Liver (tissue), 9 donors: ENCODE data around the gene C10orf67. TPM values are rescaled to one million over a fixed set of nuclear protein-coding genes. Genes with fewer than 3 reads are reported as not detected.
A peak's percentile ranks its signal among the peaks of the same experiment; 100 is the strongest.

Experiments
- DNase-seq: peaks from one replicate; pipeline ENCODE4 v3.0.0-alpha.2; 2017; ENCODE audit warnings: low spot score
- H3K27ac ChIP-seq, 2 donors: one replicate each; pipeline ENCODE4 v1.7.0; 2013; ENCODE audit warnings: inconsistent platforms in 2 of 2, low read length in 2 of 2, control low read depth in 1 of 2, low read depth in 1 of 2, mild to moderate bottlenecking in 1 of 2
- H3K27me3 ChIP-seq, 4 donors: one replicate each; pipeline versions ENCODE4 v1.6.1 to v1.7.0; 2013; ENCODE audit warnings: low read length in 3 of 4, inconsistent platforms in 1 of 4, mild to moderate bottlenecking in 1 of 4, moderate library complexity in 1 of 4; ENCODE audit not compliant: control insufficient read depth in 4 of 4, insufficient read depth in 4 of 4
- H3K36me3 ChIP-seq, 4 donors: one replicate each; pipeline versions ENCODE4 v1.6.1 to v1.7.0; 2013; ENCODE audit warnings: low read length in 3 of 4, mild to moderate bottlenecking in 3 of 4, low read depth in 1 of 4, moderate library complexity in 1 of 4; ENCODE audit not compliant: control insufficient read depth in 4 of 4, insufficient read depth in 3 of 4
- H3K4me1 ChIP-seq, 4 donors: one replicate each; pipeline versions ENCODE4 v1.6.1 to v1.7.0; 2013; ENCODE audit warnings: low read length in 3 of 4, mild to moderate bottlenecking in 3 of 4, moderate library complexity in 1 of 4; ENCODE audit not compliant: control insufficient read depth in 4 of 4, insufficient read depth in 4 of 4
- H3K4me3 ChIP-seq, 3 donors: one replicate each; pipeline versions ENCODE4 v1.6.1 to v1.7.0; 2013; ENCODE audit warnings: low read length in 3 of 3, control low read depth in 1 of 3, low read depth in 1 of 3, mild to moderate bottlenecking in 1 of 3
- H3K9ac ChIP-seq, 2 donors: one replicate each; pipeline ENCODE4 v1.7.0; 2013; ENCODE audit warnings: low read length in 2 of 2, mild to moderate bottlenecking in 2 of 2, moderate library complexity in 2 of 2, control low read depth in 1 of 2, low read depth in 1 of 2
- H3K9me3 ChIP-seq, 4 donors: one replicate each; pipeline versions ENCODE4 v1.6.1 to v1.7.0; 2013; ENCODE audit warnings: low read length in 3 of 4; ENCODE audit not compliant: control insufficient read depth in 4 of 4
- ATF3 ChIP-seq: IDR thresholded peaks from 2 replicates; pipeline ENCODE4 v1.6.1; 2016; ENCODE audit warnings: antibody characterized with exemption
- CTCF ChIP-seq: fragments of 150-350 bp; IDR thresholded peaks from 2 replicates; pipeline ENCODE4 v1.5.1; 2017; ENCODE audit warnings: improper control_type of control experiment, low read depth, low read length; ENCODE audit not compliant: missing input control
- EGR1 ChIP-seq, 2 donors: IDR thresholded peaks; 2 replicates each; pipeline ENCODE4 v1.6.1; 2016 to 2018; ENCODE audit warnings: antibody characterized with exemption in 2 of 2, low read depth in 2 of 2
- FOXA1 ChIP-seq: IDR thresholded peaks from 2 replicates; pipeline ENCODE4 v1.6.1; 2016; ENCODE audit warnings: antibody characterized with exemption
- GABPA ChIP-seq, 2 donors: IDR thresholded peaks in 1 of 2; conservative IDR thresholded peaks in 1 of 2; 2 replicates each; pipeline ENCODE4 v1.6.1; 2016; ENCODE audit warnings: antibody characterized with exemption in 2 of 2, mild to moderate bottlenecking in 1 of 2, moderate library complexity in 1 of 2
- HNF4A ChIP-seq, 2 donors: conservative IDR thresholded peaks; 2 replicates each; pipeline ENCODE4 v1.6.1; 2016; ENCODE audit warnings: antibody characterized with exemption in 2 of 2, mild to moderate bottlenecking in 2 of 2
- HNF4G ChIP-seq: IDR thresholded peaks from 2 replicates; pipeline ENCODE4 v1.6.1; 2016; ENCODE audit warnings: antibody characterized with exemption
- JUND ChIP-seq, 2 donors: IDR thresholded peaks; 2 replicates each; pipeline ENCODE4 v1.6.1; 2016; ENCODE audit warnings: antibody characterized with exemption in 2 of 2
- MAX ChIP-seq: IDR thresholded peaks from 2 replicates; pipeline ENCODE4 v1.6.1; 2016; ENCODE audit warnings: antibody characterized with exemption
- NR2F2 ChIP-seq: IDR thresholded peaks from 2 replicates; pipeline ENCODE4 v1.6.1; 2016; ENCODE audit warnings: antibody characterized with exemption
- RAD21 ChIP-seq, 2 donors: IDR thresholded peaks; 2 replicates each; pipeline ENCODE4 v1.6.1; 2016; ENCODE audit warnings: antibody characterized with exemption in 2 of 2, mild to moderate bottlenecking in 2 of 2
- REST ChIP-seq: IDR thresholded peaks from 2 replicates; pipeline ENCODE4 v1.6.1; 2016; ENCODE audit warnings: antibody characterized with exemption, mild to moderate bottlenecking
- RXRA ChIP-seq, 2 donors: IDR thresholded peaks; 2 replicates each; pipeline ENCODE4 v1.6.1; 2017 to 2018; ENCODE audit warnings: antibody characterized with exemption in 2 of 2, mild to moderate bottlenecking in 1 of 2
- TAF1 ChIP-seq: conservative IDR thresholded peaks from 2 replicates; pipeline ENCODE4 v1.6.1; 2016; ENCODE audit warnings: antibody characterized with exemption, mild to moderate bottlenecking
- YY1 ChIP-seq: IDR thresholded peaks from 2 replicates; pipeline ENCODE4 v1.6.1; 2016; ENCODE audit warnings: antibody characterized with exemption, mild to moderate bottlenecking
- WGBS: extraction: QIAGEN DNeasy Blood & Tissue Kit; methylation state at CpG from one replicate; pipeline ENCODE4 v1.1.7; 2013; 5-methylcytosine and 5-hydroxymethylcytosine counted together
- polyA plus RNA-seq, 2 donors: library from polyadenylated mRNA; stranded (reverse) in 1 of 2; unstranded in 1 of 2; fragments of 200-250 nt in 1 of 2; fragments of >200 nt in 1 of 2; fragmentation: Nextera tagmentation in 1 of 2; extraction: Ambion mirVana in 1 of 2; gene quantifications; one replicate each; pipeline versions ENCODE4 v1.2.1 to v1.2.3, GENCODE V29; 2013 to 2015
- total RNA-seq, 2 donors: library from RNA; depleted of rRNA; stranded (reverse); fragments of >200 nt; gene quantifications; one replicate each; pipeline ENCODE4 v1.2.3, GENCODE V29; 2014
- donor health status: healthy.
- donor health status: healthy.
- donor health status: healthy.
- donor health status: healthy.
- donor health status: healthy.

Gene C10orf67
- total and polyA plus RNA-seq, 4 donors = 0.02 TPM; not detected in 3

GRCh38 chr10:23293145-23293724 lies 51.4 kb downstream of the C10orf67 start:
- TF ChIP-seq YY1 (no peak), RAD21 (IDR thresholded peaks at IDR 0.05) (peak; percentile 76 to 83), NR2F2 (no peak), CTCF (peak; percentile 65), FOXA1 (no peak)
- peak; percentile 45 for DNase-seq

GRCh38 chr10:23291551-23292334 lies 52.9 kb downstream of the C10orf67 start:
- no peak overlapping the region for H3K27ac ChIP-seq
- DNase-seq = no peak
- no peaks in the 10 kb centered on the region for H3K9me3 ChIP-seq
- no peak overlapping the region for H3K9ac ChIP-seq
- 70% methylated on average over 13 of the region's 13 CpGs for WGBS
- TF ChIP-seq GABPA (IDR thresholded peaks at IDR 0.05 in 1 of 2, conservative IDR thresholded peaks at IDR 0.05 in 1 of 2) (no peak), TAF1 (no peak), NR2F2 (no peak), HNF4A (conservative IDR thresholded peaks at IDR 0.05) (no peak), MAX (no peak), RXRA (IDR thresholded peaks at IDR 0.05) (no peak), REST (no peak), HNF4G (no peak), YY1 (no peak), ATF3 (no peak), EGR1 (IDR thresholded peaks at IDR 0.05; ENCODE audit: low read depth in 2 of 2) (no peak), JUND (IDR thresholded peaks at IDR 0.05) (no peak)
- H3K27me3 ChIP-seq = no peaks in the 10 kb centered on the region
- no peaks in the 10 kb centered on the region for H3K4me1 ChIP-seq
- no peaks in the 10 kb centered on the region for H3K36me3 ChIP-seq
- H3K4me3 ChIP-seq = no peak overlapping the region

More at GRCh38 chr10:23293145-23293724, 51.4 kb downstream of the C10orf67 start:
- Histone ChIP-seq H3K27me3 (no peaks in the 10 kb centered on the region), H3K4me3 (no peak overlapping the region), H3K9ac (no peak overlapping the region), H3K9me3 (no peaks in the 10 kb centered on the region), H3K4me1 (no peaks in the 10 kb centered on the region), H3K36me3 (no peaks in the 10 kb centered on the region), H3K27ac (no peak overlapping the region)
- 12% methylated on average over 7 of the region's 7 CpGs for WGBS
